M059J (cell line): ENCODE results near the gene RXFP2. TPM values are rescaled to one million over a fixed set of nuclear protein-coding genes. Genes with fewer than 3 reads are reported as not detected.

Experiments used
- DNase-seq: peaks from one replicate; pipeline ENCODE4 v3.0.0-alpha.2; 2012; ENCODE audit warnings: low read depth
- total RNA-seq: library from RNA; depleted of rRNA; stranded (reverse); fragments of >200 nt; shearing (Covaris generic); gene quantifications from 2 replicates; pipeline ENCODE4 v1.2.3, GENCODE V29; 2014

Gene RXFP2
- total RNA-seq, 1 experiment from 2014 or later = 0.07 TPM

- DNase-seq = peak; percentile 44
These were observed 85.6 kb downstream of the RXFP2 start for GRCh38 chr13:31824705-31825517.

DNA sequence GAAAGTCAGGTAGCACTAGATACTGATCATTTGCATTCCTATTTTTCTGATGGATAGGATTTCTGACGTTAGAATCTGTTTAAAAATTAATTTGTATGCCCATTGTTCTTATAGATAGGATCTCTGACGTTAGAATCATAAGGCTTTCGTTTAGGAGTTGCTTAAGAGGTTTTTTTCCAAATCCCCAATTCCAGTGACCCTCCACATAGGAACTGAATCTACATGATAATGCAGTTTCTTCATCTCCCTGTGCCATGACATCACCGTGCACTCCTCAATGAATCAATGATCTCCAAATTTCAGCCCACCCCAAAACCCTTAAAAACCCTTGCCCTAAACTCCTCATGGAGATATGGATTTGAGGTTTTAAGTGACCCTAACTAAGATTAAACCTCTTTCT lies 87.2 kb downstream of the RXFP2 start:
- DNase-seq = no peak

GRCh38 chr13:31827707-31828106 lies 88.4 kb downstream of the RXFP2 start:
- DNase-seq = peak; percentile 3

DNA sequence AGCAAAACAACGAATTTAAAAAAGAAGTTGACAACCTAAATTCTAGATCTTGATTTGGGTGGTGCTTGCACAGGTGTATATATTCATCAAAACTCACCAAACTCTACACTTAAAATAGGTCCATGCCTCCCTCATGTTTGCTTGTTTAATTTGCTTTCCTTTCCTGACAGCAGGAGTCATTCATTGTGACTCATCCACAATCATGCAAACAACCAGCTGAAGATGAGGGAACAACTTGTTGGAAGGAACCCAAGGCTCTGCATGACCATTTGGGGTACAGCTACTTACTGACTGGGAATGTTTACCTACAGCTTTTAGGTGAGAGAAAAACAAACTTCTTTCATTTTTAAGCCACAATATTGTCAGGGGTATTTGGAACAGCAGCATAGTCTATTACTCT lies 96.6 kb downstream of the RXFP2 start:
- DNase-seq = peak; percentile 90

GRCh38 chr13:31843044-31843443 lies 103.7 kb downstream of the RXFP2 start:
- no peak for DNase-seq

- DNase-seq = peak; percentile 80
These were observed 107.0 kb downstream of the RXFP2 start for GRCh38 chr13:31846182-31846938.

DNA sequence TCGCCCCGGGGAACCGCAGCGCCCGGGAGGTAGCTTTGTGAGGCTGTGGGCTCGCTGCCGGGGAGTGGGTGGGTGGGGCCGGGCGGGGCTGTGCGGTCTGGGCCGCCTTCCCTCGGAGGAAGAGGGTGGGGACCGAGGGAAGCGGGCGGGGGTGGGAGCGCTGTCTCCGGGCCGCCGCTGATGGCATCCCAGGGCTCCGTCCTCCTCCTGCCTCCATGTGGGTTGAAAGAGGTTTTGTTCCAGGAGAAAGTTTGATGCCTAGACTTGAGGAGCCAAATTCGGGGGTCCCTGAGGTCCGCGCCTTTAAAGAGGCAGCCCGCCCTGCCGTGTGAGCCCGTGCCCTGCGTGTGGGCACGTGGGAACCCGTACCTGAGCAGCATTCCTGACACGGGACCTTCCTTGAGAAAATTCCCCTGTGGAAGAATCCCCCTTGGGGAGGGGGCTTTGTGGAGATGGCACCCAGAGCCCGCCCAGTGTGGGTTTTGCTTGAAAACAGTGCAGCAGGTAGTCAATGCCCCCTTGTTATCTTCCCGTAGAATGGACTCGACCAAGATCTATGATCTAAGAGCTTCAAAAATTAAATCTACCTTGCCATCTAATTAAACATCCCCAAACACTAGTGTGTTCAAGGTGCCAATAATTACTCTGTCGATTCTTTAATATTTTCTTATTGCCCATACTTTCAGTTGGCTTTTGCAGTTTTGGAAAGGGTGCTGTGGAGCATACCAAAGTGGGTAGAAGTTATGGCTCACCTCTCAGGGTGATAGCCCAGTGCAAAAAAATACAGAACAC lies 107.8 kb downstream of the RXFP2 start:
- DNase-seq = peak; percentile 17

- DNase-seq = no peak
These were observed 109.3 kb downstream of the RXFP2 start for GRCh38 chr13:31848621-31849020.

GRCh38 chr13:31849206-31849605 lies 109.9 kb downstream of the RXFP2 start:
- no peak for DNase-seq

DNA sequence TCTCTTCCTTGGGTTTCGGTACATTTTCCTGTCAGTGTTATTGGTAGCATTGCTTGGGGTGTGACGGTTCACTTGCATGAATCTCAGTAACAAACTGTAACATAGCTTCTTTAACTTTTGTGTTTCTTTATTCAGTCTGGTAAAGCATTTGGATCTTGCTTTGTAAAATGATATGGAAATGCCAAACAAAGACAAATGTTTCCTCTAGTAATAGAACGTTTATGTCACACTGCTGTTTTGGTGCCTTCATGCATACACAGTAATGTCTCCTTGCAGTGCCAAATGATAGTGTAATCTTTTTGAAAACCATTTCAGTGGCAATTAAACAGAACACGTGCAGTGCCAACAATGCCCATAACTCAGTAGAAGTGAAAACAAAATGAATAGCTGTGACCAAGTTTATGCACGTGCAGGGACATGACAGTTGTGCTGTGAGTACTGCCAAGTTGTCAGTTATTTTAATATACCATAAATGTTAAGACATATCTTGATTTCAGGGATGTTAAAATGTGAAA lies 110.8 kb downstream of the RXFP2 start:
- no peak for DNase-seq

DNA sequence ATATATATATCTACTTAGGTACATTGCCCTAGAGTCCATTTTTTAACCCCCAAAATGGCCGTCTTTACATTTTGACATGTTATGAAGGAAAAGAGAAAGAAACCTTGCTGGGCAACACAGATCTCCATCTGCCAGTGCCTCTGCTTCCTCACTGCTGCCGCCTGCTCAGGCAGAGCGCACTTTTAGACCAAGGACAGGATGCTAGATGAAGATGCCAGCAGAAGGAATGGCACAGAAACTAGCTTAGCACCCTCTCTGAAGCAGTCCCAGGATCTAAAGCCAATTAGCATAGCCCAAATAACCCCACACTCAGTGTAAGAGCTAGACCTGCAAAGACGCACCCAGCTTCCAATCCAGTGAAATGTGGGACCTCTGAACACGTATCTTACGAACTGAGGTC lies 111.9 kb downstream of the RXFP2 start:
- no peak for DNase-seq
